BE2C (cell line): ENCODE measurements around the gene UPK1B. TPM values are rescaled to one million over a fixed set of nuclear protein-coding genes. Genes with fewer than 3 reads are reported as not detected.
"Not testable (repeated sequence)": the region's sequence is repeated elsewhere in the genome, so short reads cannot be mapped to it uniquely, and the experiment has no call there.

Source experiments
- DNase-seq: peaks from one replicate; pipeline ENCODE4 v3.0.0-alpha.2; 2020
- H3K27me3 ChIP-seq: fragments of 250-450 bp; sonication (Bioruptor Pico); 2 replicates; pipeline ENCODE4 v1.5.1; 2020; ENCODE audit warnings: mild to moderate bottlenecking
- H3K36me3 ChIP-seq: fragments of 250-450 bp; sonication (Bioruptor Pico); 2 replicates; pipeline ENCODE4 v1.5.1; 2020; ENCODE audit warnings: mild to moderate bottlenecking
- H3K4me1 ChIP-seq: fragments of 250-450 bp; sonication (Bioruptor Pico); 2 replicates; pipeline ENCODE4 v1.5.1; 2020
- H3K4me3 ChIP-seq: 2 replicates; pipeline ENCODE4 v1.5.1; 2011; ENCODE audit warnings: low read depth, low read length
- H3K9me3 ChIP-seq: fragments of 250-450 bp; sonication (Bioruptor Pico); 2 replicates; pipeline ENCODE4 v1.5.1; 2020
- polyA plus RNA-seq: library from polyadenylated mRNA; unstranded; fragments of >200 nt; gene quantifications from one replicate; pipeline ENCODE4 v1.2.1, GENCODE V29; 2012; ENCODE audit warnings: low read depth, missing spikeins; ENCODE audit not compliant: insufficient read length, insufficient read depth
- TF ChIP-seq, protein P1 (sequence below): IDR thresholded peaks from 2 replicates; pipeline ENCODE4 v1.5.1; 2012; ENCODE audit warnings: mild to moderate bottlenecking, low read depth, low read length

The UPK1B gene
- polyA plus RNA-seq = not detected

DNA sequence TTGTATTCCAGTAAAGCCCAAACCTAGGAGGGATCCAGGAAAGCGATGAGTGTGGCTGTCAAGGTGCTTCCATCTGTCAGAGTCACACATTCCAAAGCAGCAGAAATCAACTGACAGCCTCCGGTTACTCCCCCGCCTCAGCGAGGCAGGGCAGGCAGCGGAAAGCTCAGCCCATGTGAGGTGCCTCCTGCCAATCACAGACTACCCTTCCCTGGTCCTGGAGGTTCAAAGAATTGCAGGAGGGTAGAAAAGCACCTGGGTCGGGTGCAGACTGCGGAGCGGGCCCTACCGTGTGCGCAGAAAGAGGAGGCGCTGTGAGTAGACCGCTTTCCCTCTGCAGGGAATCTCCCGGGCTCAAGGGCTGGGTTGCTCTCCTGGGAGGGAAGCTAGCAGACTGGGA is at the start of gene UPK1B:
Gene UPK1B (plus strand): TSS at position 274 of the 400 bp plus-strand sequence. CDS start 13,144 bp downstream, outside the sequence.
- no peaks in the 10 kb centered on the region for H3K4me1 ChIP-seq
- H3K27me3 ChIP-seq = peaks cover 51% of the 10 kb centered on the region
- TF ChIP-seq, protein P1, sequence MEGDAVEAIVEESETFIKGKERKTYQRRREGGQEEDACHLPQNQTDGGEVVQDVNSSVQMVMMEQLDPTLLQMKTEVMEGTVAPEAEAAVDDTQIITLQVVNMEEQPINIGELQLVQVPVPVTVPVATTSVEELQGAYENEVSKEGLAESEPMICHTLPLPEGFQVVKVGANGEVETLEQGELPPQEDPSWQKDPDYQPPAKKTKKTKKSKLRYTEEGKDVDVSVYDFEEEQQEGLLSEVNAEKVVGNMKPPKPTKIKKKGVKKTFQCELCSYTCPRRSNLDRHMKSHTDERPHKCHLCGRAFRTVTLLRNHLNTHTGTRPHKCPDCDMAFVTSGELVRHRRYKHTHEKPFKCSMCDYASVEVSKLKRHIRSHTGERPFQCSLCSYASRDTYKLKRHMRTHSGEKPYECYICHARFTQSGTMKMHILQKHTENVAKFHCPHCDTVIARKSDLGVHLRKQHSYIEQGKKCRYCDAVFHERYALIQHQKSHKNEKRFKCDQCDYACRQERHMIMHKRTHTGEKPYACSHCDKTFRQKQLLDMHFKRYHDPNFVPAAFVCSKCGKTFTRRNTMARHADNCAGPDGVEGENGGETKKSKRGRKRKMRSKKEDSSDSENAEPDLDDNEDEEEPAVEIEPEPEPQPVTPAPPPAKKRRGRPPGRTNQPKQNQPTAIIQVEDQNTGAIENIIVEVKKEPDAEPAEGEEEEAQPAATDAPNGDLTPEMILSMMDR = no peak
- no peak for DNase-seq
- H3K9me3 ChIP-seq = no peaks in the 10 kb centered on the region
- no peak within 1 kb of the TSS for H3K4me3 ChIP-seq
- no peaks in the 10 kb centered on the region for H3K36me3 ChIP-seq

DNA sequence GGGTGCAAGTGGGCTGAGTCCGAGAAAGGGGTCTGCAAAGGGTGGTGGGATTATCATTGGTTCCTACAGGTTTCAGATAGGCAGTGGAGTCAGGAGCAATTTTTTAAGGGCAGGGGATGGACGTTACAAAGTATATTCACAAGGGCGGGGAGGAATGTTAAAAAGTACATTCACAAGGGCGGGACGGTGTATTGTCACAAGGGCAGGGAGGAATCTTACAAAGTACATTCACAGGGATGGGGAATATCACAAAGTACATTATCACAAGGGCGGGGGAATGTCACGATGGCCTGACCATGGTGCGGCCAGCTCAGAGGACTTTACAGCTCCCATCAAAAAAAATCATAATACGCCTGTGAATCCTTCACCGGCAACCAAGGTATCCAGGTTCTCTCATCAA is 48.1 kb upstream of the UPK1B start:
- Histone ChIP-seq H3K9me3 (no peaks in the 10 kb centered on the region; the same call in 1 of the 2 replicates), H3K27me3 (no peaks in the 10 kb centered on the region; the same call in 1 of the 2 replicates), H3K4me3 (no peak overlapping the region), H3K4me1 (no peaks in the 10 kb centered on the region), H3K36me3 (no peaks in the 10 kb centered on the region)
- DNase-seq = no peak
- TF ChIP-seq, protein P1 = no peak

DNA sequence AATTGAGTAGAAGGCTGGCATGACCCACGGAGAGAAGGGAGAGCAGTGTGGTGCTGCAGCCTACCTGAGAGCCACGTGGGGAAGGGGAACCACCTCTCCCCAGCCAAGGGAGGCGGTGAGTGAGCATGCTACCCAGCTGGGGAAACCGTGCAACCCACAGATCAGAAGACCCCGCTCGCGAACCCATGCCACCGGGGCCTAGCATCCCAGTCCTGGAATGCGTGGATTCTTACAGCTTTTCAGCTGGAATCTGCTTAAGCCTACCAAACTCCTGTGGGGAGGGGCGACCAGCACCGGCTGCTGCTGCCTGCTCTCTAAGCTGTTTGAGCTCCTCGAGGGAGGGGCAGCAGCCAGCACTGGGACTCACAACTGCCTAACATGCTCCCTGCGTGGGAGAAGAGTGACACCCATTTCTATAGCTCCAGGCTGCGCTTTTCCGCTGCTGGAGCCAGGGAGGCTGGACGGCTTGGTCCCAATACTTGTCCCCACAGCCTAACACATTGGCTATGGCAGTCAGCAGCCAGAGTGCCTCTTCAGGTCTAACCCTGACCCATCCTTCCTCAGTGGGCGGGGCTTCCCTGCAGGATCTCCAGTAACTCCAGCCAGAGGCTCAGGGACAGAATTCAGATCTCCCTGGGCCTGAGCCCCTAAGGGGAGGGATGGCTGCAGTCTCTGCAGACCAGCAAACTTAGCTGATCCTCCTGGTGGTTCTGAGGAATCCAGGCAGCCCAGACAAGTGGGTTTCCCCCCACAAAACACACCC is 47.5 kb upstream of the UPK1B start:
- Histone ChIP-seq H3K36me3 (no peaks in the 10 kb centered on the region), H3K27me3 (no peaks in the 10 kb centered on the region; the same call in 1 of the 2 replicates), H3K4me3 (no peak overlapping the region), H3K4me1 (no peaks in the 10 kb centered on the region), H3K9me3 (no peaks in the 10 kb centered on the region; the same call in 1 of the 2 replicates)
- DNase-seq = peak; percentile 16
- TF ChIP-seq, protein P1 = no peak

DNA sequence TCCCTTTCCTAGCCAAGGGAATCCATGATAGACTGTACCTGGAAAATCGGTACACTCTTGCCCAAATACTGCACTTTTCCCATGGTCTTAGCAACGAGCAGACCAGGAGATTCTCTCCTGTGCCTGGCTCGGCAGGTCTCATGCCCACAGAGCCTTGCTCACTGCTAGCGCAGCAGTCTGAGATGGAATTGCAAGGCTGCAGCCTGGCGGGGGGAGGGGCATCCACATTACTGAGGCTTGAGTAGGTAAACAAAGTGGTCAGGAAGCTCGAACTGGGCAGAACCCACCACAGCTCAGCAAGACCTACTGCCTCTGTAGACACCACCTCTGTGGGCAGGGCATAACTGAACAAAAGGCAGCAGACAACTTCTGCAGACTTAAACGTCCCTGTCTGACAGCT is 43.1 kb upstream of the UPK1B start:
- not testable (repeated sequence) for DNase-seq, H3K27me3 ChIP-seq, H3K9me3 ChIP-seq, H3K36me3 ChIP-seq, H3K4me1 ChIP-seq, H3K4me3 ChIP-seq

DNA sequence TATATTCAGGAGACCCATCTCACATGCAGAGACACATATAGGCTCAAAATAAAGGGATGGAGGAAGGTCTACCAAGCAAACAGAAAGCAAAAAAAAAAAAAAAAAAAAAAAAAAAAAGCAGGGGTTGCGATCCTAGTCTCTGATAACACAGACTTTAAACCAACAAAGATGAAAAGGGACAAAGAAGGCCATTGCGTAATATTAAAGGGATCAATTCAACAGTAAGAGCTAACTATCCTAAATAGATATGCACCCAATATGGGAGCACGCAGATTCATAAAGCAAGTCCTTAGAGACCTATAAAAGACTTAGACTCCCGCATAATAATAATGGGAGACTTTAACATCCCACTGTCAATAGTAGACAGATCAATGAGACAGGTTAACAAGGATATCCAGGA is 41.1 kb upstream of the UPK1B start:
- not testable (repeated sequence) for H3K4me1 ChIP-seq, H3K9me3 ChIP-seq, H3K4me3 ChIP-seq, DNase-seq, H3K36me3 ChIP-seq, H3K27me3 ChIP-seq

DNA sequence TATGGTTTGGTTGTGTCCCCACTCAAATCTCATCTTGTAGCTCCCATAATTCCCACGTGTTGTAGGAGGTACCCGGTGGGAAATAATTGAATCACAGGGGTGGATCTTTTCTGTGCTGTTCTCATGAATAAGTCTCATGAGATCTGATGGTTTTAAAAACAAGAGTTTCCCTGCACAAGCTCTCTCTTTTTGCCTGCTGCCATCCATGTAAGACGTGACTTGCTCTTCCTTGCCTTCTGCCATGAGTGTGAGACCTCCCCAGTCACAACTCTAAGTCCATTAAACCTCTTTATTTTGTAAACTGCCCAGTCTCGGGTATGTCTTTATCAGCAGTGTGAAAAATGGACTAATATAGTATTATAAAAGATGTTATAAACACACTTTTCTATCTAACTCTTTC is 34.0 kb upstream of the UPK1B start:
- H3K27me3 ChIP-seq, H3K9me3 ChIP-seq, DNase-seq: not testable (repeated sequence)

DNA sequence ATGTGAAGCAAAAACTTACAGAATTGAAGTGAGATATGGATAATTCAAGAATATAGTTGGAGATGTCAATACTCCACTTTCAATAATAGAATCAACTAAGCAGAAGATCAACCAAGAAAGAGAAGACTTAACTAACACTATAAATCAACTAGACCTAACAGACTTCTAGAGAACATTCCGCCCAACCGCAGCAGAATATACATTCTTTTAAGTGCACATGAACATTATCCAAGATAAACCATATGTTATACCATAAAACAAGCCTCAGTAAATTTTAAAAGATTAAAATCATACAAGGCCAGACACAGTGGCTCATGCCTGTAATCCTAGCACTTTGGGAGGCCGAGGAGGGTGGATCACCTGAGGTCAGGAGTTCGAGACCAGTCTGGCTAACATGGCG is 32.9 kb upstream of the UPK1B start:
- Histone ChIP-seq H3K27me3 (no peaks in the 10 kb centered on the region), H3K36me3 (no peaks in the 10 kb centered on the region), H3K4me1 (no peaks in the 10 kb centered on the region), H3K9me3 (no peaks in the 10 kb centered on the region), H3K4me3 (no peak overlapping the region)
- no peak for DNase-seq
- TF ChIP-seq, protein P1 = no peak

More for the DNA sequence above, 34.0 kb upstream of the UPK1B start:
- not testable (repeated sequence) for H3K36me3 ChIP-seq, H3K4me1 ChIP-seq, H3K4me3 ChIP-seq
